GM18907 (cell line): Measurements from ENCODE around the gene CRPPA.
"Not testable (repeated sequence)": the region's sequence is repeated elsewhere in the genome, so short reads cannot be mapped to it uniquely, and the experiment has no call there.

Experiments used
- ATAC-seq: cut with Tn5 transposase; IDR thresholded peaks from one replicate; pipeline ENCODE4 v1.9.1; 2021; ENCODE audit warnings: mild to moderate bottlenecking, moderate library complexity; ENCODE audit not compliant: unreplicated experiment

The CRPPA gene

GRCh38 chr7:16421333-16422102 lies at the start of gene CRPPA:
CRPPA (minus strand) TSS chr7:16421538; CDS start chr7:16421322, 216 bp downstream.
- peak; percentile 48 for ATAC-seq

- no peak for ATAC-seq
Observed at GRCh38 chr7:16465469-16466361, 44.4 kb upstream of the CRPPA start, which contains the start of gene SOSTDC1. SOSTDC1 (minus strand) TSS chr7:16465738; CDS start chr7:16465668, 70 bp downstream.

- no peak for ATAC-seq
Observed at GRCh38 chr7:16463949-16464715, 42.8 kb upstream of the CRPPA start.

- ATAC-seq: no peak
Observed at GRCh38 chr7:16463520-16463919, 42.2 kb upstream of the CRPPA start.

DNA sequence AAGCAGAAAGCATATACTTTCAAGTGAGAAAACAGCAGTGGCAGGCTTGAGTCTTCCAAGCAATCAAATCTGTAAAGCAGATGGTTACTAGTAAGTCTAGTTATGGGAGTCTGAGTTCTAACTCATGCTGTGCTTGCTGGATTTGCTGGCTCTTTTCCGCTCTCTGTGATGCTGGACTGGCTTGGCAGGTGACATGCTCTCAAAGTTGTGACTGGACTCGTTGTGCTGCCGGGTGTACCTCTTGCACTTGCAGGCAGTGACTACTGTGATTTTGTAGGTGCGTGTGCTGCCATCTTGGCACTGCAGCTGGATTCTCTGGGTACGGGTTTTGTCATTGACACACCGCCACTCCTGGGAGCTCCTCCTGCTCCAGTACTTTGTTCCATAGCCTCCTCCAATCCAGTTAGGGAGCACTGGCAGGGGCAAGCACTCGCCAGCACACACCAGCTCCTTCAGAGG lies 41.1 kb upstream of the CRPPA start:
- ATAC-seq: no peak

GRCh38 chr7:16460789-16461493 lies 39.6 kb upstream of the CRPPA start:
- ATAC-seq: no peak

- ATAC-seq: not testable (repeated sequence)
Observed at GRCh38 chr7:16456303-16456702, 35.0 kb upstream of the CRPPA start.

GRCh38 chr7:16455591-16455990 lies 34.3 kb upstream of the CRPPA start:
- ATAC-seq: no peak

GRCh38 chr7:16450366-16450765 lies 29.0 kb upstream of the CRPPA start:
- no peak for ATAC-seq

- no peak for ATAC-seq
Observed at GRCh38 chr7:16447876-16448275, 26.5 kb upstream of the CRPPA start.

- no peak for ATAC-seq
Observed at GRCh38 chr7:16446508-16446907, 25.2 kb upstream of the CRPPA start.

GRCh38 chr7:16443871-16444270 lies 22.5 kb upstream of the CRPPA start:
- ATAC-seq: not testable (repeated sequence)

GRCh38 chr7:16438988-16439387 lies 17.6 kb upstream of the CRPPA start:
- ATAC-seq: no peak

DNA sequence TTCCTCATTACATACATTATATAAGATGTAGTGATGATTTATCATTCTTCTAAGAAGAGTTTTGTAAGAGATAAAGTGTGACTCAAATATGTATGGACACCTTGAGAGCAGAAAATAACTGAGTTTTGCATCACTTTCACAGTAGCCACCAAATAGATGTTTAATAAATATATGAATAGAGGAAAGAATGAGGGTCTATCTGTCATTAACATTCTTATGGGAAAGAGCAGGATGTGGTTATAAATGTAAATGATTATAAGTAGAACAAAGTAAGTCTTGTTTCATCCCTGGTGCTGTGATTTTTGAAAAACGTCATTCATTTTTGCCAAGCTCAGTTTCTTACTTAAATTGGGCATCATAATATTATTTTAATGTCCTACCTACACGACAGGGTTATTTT lies 15.0 kb upstream of the CRPPA start:
- no peak for ATAC-seq

- ATAC-seq: no peak
Observed at GRCh38 chr7:16433568-16434122, 12.3 kb upstream of the CRPPA start.

- ATAC-seq: no peak
Observed at GRCh38 chr7:16432425-16432731, 11.0 kb upstream of the CRPPA start.

GRCh38 chr7:16431646-16432424 lies 10.5 kb upstream of the CRPPA start:
- ATAC-seq: peak; percentile 87

DNA sequence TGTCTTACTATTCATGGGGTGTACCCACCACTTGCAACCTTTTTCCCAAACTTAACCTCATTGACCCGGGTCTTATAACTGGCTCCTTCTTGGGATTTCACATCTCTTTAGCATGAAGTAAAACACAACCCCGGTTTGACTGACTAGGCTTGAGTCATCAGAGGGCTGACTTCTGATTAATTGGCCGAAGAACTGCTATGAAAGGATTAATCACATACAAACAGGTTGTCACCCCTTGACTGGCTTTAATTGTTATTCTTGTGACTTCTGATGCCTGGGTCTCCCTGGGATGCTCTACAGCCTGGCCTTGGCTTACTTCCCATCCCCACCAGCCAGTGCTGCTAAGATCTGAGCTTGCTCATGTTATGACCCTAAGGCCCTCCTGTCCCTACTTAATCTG lies 8.8 kb upstream of the CRPPA start:
- no peak for ATAC-seq

GRCh38 chr7:16428672-16429071 lies 7.3 kb upstream of the CRPPA start:
- no peak for ATAC-seq
